Skin of body (tissue), 2 donors: ENCODE data around the gene AGBL4. TPM values are rescaled to one million over a fixed set of nuclear protein-coding genes. Genes with fewer than 3 reads are reported as not detected.

Experiments used
- DNase-seq: peaks from one replicate; lab custom pipeline; 2025; lab: John Stamatoyannopoulos, UW
- total RNA-seq: library from RNA; depleted of rRNA; stranded (reverse); fragments of >200 nt; gene quantifications from one replicate; pipeline ENCODE4 v1.2.3, GENCODE V29; 2014

Gene AGBL4
- total RNA-seq, 1 donor from 2014 or later, result 0.30 TPM

GRCh38 chr1:49185450-49185980, 838.2 kb downstream of the AGBL4 start:
- DNase-seq, result no peak

GRCh38 chr1:49183489-49183888, 840.3 kb downstream of the AGBL4 start:
- no peak for DNase-seq

- no peak for DNase-seq
These were observed 842.7 kb downstream of the AGBL4 start for GRCh38 chr1:49181033-49181432.

- DNase-seq, result no peak
These were observed 851.7 kb downstream of the AGBL4 start for GRCh38 chr1:49171941-49172593.

- DNase-seq, result no peak
These were observed 857.7 kb downstream of the AGBL4 start for GRCh38 chr1:49166031-49166430.

- DNase-seq, result peak; percentile 21
These were observed 860.7 kb downstream of the AGBL4 start for GRCh38 chr1:49163031-49163430.

GRCh38 chr1:49160677-49161076, 863.1 kb downstream of the AGBL4 start:
- DNase-seq, result no peak

- DNase-seq, result peak; percentile 12
These were observed 887.0 kb downstream of the AGBL4 start for GRCh38 chr1:49136738-49137251.

- DNase-seq, result no peak
These were observed 898.0 kb downstream of the AGBL4 start for GRCh38 chr1:49125746-49126145.

GRCh38 chr1:49111931-49112330, 911.8 kb downstream of the AGBL4 start:
- DNase-seq, result no peak

- no peak for DNase-seq
These were observed 917.3 kb downstream of the AGBL4 start for GRCh38 chr1:49106445-49106844.

- DNase-seq, result no peak
These were observed 919.2 kb downstream of the AGBL4 start for GRCh38 chr1:49104575-49104974.

- peak; percentile 1 for DNase-seq
These were observed 921.0 kb downstream of the AGBL4 start for GRCh38 chr1:49102752-49103151.

- DNase-seq, result no peak
These were observed 924.9 kb downstream of the AGBL4 start for GRCh38 chr1:49098866-49099265.

- DNase-seq, result no peak
These were observed 937.4 kb downstream of the AGBL4 start for GRCh38 chr1:49086327-49086726.

GRCh38 chr1:49085079-49085478, 938.7 kb downstream of the AGBL4 start:
- DNase-seq, result no peak

GRCh38 chr1:49060766-49061165, 963.0 kb downstream of the AGBL4 start:
- peak; percentile 33 for DNase-seq

- DNase-seq, result no peak
These were observed 964.7 kb downstream of the AGBL4 start for GRCh38 chr1:49059087-49059486.

GRCh38 chr1:49052102-49052501, 971.7 kb downstream of the AGBL4 start:
- no peak for DNase-seq

GRCh38 chr1:49051647-49052046, 972.1 kb downstream of the AGBL4 start:
- no peak for DNase-seq

GRCh38 chr1:49050041-49050440, 973.7 kb downstream of the AGBL4 start:
- DNase-seq, result no peak

- no peak for DNase-seq
These were observed 975.6 kb downstream of the AGBL4 start for GRCh38 chr1:49048188-49048587.

- DNase-seq, result no peak
These were observed 977.4 kb downstream of the AGBL4 start for GRCh38 chr1:49046305-49046704.
